Measurements from ENCODE around the gene PGAP3. TPM values are rescaled to one million over a fixed set of nuclear protein-coding genes. Genes with fewer than 3 reads are reported as not detected.

The PGAP3 gene
- total RNA-seq, 1 donor from 2014 or later: 12.8 TPM

DNA sequence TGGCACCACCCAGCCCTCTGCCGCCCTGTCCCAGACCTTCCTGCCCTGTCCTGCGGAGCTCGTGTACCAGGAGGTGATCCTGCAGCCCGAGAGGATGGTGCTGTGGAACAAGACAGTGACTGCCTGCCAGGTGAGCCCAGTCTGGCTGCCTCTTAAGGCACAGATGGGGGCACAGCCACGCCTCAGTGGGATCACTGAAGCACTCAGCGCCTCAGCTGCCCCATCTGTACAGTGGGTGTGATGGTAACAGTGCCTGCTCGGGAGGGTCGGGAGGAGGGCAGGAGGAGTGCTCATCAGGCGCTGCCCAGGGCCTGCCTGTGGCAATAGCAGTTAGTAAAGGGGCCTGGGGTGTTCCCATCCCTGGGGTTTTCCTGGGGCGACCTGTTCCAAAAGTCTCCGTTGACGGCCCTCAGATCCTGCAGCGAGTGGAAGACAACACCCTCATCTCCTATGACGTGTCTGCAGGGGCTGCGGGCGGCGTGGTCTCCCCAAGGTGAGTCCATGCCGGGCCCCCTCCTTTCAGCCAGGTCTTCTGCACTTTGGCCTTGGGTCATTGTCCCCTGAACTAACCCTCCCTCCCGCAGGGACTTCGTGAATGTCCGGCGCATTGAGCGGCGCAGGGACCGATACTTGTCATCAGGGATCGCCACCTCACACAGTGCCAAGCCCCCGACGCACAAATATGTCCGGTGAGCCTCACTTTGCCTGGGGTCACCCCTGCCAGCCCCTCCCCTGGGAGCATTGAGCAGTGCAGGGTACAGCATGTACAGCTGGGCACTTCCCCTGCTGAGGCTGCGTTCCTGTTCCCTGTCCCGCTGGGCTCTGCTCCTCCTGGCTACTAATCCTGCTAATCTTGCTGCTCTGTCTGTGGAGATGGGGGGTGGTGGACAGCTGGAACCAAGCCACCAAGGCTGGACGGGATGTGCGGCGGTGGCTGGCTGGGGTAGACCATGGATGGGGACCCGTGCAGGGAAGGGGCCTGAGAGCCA lies 27.2 kb downstream of the PGAP3 start:
- no peak for DNase-seq (ENCODE audit: low spot score)

DNA sequence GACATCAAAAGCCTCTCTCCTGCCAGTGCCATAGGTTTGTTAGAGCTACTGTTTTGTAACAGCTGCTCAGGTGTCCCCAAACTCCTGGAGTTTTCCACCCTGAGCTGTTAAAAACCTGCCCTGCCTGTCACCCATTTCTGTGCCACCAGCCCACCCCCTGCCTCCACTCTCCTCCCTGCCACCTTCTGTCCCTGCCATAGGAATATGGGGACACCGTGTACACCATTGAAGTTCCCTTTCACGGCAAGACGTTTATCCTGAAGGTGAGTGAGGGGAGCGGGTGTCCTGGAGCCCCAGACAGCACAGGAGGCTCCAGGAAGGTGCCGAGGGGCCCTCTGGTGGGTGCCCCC lies 27.9 kb downstream of the PGAP3 start:
- no peak for DNase-seq (ENCODE audit: low spot score)

DNA sequence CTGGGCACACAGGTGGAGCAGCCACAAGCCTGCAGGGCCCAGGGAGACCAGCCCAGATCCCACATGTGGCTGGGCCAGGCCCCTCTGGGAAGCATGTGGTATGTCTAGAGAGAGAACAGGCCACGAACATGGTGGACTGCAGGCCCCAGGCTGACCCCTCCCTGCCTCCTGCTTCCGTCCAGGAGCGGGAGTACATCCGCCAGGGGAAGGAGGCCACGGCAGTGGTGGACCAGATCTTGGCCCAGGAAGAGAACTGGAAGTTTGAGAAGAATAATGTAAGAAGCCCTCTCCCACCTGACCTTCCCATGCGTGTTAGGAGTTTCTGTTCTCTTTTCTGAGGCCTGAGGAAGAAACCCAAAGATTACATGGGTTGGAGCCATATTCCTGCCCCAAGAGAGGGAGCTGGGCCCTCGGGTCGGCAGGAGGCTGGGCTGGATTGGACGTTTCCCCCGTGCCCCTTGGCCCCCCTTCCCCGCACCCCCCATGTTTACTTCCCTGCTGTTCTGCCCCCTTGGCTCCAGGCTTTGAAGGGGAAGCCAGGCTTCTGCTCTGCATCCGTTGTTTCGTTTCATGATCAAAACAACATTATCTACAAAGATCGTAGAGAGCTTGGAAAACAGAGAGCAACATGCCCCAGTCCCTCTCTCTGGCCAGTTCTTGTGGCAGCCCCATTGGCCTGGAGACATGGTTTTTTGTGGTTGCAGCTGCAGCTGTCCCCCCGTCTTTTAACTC lies 28.4 kb downstream of the PGAP3 start:
- no peak for DNase-seq (ENCODE audit: low spot score)

DNA sequence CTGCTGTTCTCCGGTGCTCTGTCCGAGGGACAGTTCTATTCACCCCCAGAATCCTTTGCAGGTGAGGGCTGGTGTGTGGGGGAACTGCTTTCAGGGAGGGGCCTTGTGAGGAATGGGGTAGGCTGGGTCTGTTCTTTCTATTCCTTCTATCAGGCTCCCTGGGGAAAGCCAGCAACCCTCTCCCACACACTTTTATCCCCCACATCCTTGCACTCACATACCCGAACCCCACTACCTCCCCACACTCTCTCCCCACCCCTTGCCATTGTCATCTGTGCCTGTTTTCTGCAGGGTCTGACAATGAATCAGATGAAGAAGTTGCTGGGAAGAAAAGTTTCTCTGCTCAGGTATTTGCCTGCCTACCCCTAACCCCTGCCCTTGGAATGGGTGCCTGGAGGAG lies 29.1 kb downstream of the PGAP3 start:
- no peak for DNase-seq (ENCODE audit: low spot score)

DNA sequence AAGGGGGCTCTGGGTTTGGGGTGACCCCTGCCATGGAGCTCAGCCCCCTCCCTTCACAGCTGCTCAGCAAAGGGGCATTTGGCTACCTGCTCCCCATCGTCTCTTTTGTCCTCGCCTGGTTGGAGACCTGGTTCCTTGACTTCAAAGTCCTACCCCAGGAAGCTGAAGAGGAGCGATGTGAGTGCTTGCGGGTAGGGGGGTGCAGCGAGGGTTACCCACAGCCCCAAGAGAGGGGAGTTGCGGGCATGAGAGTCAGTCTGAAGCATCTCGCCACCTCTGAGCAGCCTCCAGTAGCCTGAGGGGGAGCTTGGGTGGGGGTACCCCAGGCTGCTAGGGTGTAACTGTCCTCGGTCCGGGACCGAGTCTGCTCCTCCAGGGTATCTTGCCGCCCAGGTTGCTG lies 29.5 kb downstream of the PGAP3 start:
- DNase-seq (ENCODE audit: low spot score): no peak

DNA sequence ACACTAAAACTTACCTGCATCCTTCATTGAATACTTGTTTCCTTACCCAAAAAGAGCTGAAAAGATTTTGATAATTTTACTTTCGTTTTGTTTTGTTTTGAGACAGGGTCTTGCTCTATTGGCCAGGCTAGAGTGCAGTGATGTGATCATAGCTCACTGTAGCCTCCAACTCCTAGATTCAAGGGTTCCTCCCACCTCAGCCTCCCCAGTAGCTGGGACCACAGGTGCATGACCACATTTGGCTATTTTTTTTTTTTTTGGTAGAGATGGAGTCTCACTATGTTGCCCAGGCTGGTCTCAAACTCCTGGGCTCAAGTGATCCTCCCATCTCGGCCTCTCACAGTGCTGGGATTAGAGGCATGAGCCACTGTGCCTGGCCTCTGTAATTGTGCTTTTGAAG lies 32.8 kb downstream of the PGAP3 start:
- DNase-seq (ENCODE audit: low spot score): no peak

DNA sequence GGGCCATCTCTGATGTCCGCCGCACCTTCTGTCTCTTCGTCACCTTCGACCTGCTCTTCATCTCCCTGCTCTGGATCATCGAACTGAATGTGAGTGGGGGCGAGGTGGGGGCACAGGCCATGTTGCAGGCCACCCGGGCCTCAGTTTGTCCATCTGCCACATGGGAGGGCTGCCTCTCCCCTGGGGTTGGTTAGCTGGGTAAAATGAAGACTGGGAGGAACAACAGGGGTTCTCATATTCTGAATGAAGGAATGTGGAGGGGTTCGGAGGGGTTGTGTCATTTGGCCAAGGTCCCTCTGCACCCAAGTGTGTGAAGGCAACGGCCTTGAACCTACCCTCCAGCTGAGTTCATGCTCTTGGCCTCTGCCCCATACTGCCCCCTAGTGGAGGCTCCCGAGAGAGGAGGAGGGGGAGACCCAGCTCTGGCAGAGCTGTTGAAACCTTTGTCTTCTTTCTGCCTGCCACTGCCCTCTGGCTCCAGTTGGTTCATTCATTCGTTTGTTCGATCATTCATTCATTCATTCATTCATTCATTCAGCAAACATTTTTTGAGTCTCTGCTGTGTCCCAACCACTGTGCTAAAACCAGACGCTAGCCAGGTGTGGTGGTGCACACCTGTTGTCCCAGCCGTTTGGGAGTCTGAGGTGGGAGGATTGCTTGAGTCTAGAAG lies 34.1 kb downstream of the PGAP3 start:
- no peak for DNase-seq (ENCODE audit: low spot score)

DNA sequence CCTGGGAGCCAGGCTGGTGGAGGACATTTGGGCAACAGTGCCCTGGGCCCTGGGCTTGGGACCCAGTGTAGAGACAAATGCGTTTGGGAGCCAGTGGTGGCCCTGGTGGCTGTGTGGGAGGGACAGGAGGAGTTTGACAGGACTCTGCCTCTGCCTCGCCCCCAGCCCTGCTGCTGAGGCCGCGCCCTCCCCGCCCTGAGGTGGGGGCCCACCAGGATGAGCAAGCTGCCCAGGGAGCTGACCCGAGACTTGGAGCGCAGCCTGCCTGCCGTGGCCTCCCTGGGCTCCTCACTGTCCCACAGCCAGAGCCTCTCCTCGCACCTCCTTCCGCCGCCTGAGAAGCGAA lies 34.6 kb downstream of the PGAP3 start:
- DNase-seq (ENCODE audit: low spot score): no peak

DNA sequence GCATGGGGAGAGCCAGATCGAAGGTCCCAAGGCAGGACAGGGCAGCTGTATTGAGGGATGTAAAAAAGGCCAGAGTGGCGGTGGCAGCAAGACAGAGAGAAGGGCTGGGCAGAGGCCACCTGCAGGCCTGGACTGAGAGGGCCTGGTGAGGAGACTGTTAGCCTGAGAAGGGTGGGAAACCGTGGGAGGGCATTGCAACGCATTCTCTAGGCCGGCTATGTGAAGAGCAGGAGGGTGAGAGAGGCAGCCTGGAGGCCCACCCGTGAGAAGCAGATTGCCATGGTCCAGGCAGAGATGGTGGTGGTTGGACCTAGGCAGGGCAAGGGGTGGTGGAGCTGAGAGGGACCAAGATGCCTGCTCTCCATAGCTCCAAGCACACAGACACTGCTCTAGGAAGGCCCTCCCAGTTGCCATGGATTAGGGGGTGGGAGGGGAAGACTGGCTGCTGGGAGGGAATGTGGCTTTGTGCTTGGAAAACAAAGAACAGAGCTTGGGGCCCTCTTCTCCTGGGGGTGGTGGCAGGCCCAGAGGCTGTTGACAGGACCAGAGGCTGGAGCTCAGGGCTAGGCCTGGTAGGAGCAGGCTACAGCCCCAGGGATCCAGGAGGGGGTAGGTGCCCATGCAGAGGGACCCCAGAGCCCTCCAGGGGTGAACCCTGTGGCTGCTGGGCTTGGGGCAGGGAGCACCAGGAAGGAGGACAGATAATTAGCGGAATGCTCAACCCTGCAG lies 35.1 kb downstream of the PGAP3 start:
- DNase-seq (ENCODE audit: low spot score): peak; percentile 75

DNA sequence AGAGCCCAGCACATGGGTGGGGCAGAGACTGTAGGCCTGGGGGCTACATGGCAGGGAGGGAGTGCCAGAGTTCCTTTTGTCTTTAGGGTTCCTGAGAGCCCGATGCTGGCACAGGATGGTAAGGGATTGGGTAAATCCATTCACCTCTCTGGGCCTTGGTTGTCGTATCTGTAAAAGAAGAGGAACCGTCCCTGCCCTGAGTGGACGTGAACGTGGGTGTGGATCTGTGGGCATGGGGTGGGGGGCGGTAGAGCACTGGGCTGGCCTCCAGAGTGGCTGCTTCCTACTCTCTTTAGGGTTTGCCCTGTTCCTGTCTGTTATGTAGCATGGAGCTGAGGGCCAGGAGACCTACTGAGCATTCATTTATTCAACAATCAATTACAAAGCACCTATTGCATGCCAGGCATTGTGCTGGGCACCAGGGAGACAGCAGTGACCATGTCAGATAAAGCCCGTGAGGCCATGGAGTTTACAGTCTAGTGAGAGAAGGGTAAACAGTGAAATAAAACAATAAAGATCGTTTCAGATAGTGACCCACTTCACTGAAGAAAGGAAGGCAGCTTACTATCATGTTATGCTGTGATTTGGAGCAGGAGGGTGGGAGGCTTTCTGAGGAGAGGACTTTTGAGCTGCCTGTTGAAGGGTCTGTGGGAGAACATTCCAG lies 35.8 kb downstream of the PGAP3 start:
- DNase-seq (ENCODE audit: low spot score): no peak

DNA sequence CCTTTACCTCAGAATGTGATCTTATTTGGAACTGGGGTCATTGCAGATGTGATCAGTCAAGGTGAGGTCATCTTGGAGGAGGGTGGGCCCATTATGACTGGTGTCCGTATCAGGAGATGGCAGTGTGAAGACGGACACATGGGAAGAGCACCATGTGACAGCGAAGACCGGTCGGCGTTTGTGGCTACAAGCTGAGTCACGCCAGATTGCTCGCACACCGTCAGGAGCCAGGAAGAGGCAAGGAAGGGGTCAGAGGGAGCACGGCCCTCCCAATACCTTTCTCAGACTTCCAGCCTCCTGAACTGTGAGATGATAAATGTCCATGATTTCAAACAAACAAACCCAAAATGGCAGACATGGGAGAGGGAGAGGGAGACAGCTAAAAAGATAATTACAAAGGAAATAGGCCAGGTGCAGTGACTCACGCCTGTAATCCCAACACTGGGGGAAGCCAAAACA lies 37.7 kb downstream of the PGAP3 start:
- no peak for DNase-seq (ENCODE audit: low spot score)

DNA sequence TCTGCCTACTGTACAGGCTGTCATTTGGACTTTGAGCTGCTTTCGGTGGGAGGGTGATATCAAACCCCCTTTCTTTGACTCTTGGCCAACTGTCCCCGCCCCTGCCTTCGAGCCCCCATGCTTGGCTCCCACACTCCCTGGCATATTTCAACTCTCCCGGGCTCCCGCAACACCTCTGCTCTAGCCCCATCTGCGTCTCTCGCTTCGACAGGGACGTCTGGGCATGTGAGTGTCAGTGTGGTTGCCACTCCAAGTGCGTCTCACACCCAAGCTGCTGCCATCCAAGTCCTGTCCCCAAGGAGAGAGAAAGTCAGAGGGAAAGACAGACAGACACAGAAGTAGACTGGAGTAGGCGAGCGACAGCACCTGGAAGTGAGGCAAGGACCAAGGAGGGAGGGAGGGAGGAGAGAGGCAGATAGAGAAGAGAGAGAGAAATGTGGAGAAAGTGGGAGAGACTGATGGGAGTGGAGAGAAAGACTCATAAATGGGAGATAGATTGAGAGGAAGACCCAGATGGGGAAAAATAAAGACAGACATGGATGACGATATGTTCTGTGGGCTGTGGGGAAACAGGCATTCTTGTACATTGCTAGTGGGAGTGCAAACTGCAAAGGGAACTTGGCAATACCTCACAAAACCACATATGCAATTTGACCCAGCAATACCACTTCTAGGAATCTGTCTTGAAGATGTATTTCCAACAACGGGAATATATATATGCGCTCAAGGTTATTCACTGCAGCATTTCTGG lies 39.1 kb downstream of the PGAP3 start:
- DNase-seq (ENCODE audit: low spot score): no peak

DNA sequence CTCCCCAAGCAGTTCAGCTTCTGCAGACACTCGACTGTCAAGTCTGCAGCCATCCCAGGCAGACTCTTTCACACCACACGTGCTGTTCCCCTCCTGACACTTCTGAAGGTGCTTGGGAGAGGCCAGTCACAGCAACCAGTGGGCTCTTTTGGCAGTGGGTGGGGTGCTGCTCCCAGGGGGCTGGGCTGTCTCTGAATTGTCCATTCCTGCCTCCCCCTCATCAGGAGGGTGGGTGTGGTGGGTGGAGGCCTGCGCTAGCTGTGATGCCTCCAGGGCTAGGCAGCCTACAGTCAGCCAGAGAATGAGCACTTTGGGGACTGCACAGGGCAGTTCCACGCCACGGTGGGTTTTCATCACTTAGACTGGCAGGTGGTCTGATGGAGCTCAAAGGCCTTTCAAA lies 40.6 kb downstream of the PGAP3 start:
- DNase-seq (ENCODE audit: low spot score): no peak

DNA sequence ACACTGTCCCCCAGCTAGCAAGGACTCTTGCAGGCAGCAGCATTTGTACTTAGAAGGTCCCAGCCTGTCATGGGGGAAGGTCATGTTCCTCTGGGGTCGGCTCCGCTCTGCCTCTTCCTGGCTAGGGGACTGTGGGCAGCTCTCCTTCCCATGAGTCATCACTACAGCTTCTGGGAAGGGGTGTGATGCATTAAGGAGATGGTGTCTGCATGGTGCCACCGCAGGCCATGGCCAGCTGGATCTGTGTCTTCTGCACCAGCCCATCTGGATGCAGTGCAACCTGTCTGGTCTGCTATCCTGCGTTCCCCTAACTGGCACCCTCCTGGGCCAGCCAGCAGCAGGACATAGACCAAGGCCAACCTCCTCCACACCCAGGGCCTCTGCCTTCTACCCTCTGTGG lies 44.6 kb downstream of the PGAP3 start:
- DNase-seq (ENCODE audit: low spot score): no peak

DNA sequence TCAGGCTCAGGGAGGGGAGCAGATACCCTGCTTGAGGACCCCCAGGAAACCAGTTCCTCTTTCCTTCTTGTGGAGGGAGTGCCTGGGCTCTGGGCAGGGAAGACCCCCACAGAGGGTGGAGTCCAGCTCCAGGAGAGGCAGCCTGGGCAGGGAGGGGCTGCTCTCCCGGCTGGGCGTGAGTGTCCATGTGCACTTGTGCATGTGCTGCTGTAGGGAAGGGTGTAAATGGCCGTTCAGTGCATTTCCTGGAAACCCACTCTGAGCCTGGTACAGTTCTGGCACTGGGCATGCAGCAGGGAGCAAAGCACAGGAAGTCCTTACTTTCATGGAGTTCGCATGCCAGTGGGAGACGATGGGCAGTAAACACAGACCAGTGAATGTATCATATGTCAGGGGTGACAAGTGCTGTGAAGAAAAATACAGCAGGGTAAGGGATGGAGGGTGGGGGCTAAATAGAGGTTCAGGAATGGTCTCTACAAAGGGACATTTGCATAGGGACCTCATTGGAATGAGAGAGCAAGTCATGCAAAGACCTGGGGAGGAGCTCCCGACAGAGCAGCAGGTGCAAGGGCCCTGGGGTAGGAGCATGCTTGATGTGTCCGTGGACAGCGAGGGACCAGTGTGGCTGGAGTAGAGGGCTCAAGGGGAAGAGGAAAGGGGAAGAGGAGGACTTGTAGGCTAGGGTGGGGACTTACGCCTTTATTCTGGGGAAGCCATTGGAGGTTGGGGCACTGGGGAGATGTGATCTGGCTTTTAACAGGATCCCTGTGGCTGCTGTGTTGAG lies 45.4 kb downstream of the PGAP3 start:
- DNase-seq (ENCODE audit: low spot score): no peak

DNA sequence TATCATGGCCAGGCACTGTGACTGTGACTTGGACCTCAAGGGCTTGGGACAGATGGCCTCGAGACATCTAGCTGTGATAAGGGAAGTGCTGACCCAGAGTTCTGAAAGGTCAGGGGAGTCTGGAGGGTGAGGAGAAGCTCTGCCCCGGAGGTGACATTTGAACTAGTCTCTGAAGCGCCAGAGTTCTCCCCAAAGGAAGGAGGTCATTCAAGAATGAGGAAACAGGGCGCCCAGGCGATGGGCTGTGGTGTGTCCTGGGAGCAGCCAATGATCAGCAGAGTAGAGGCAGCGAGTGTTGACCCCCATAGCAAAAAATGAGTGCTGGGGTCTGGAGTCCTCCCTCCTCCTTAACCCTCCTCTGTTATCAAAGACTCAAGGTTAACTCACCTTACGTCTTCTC lies 46.0 kb downstream of the PGAP3 start:
- DNase-seq (ENCODE audit: low spot score): no peak

DNA sequence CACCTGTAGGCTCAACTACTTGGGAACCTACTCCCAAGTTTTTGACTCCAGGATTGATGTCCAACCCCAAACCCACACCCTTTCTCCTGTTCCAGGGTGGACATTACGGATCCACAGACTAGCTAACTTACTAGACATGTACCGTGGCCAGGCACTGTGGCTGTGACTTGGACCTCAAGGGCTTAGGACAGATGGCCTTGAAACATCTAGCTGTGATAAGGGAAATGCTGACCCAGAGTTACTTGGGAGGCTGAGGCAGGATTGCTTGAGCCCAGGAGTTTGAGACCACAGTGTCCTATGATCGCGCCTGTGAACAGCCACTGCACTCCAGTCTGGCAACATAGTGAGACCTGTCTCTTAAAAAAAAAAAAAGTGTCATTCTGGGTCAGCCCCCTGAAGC lies 46.8 kb downstream of the PGAP3 start:
- DNase-seq (ENCODE audit: low spot score): no peak

DNA sequence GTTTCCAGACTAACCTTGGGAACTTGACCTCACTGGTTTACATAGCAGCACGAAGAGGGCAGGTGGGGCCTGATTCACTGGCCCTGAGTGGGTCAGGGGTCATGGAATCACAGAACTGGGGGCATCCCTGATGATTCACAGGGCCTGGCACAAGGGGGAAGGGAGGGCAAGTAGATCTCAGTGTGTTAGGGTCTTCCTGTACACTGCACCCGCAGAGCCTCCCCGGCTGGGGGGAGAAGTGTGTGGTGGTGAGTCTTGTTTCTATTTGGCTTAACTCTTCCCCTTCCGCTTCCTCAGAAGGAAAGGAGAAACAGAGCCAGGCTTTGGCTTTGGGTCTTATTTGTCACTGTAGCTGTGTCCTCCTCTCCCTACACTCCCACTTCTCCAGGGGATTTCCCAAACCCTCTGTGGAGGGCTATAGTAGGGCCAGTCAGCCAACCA lies 47.2 kb downstream of the PGAP3 start:
- no peak for DNase-seq (ENCODE audit: low spot score)
